ELR (cell line): ENCODE measurements around the gene ZNF471.

Experiments used
- DNase-seq: peaks from one replicate; pipeline ENCODE4 v3.0.0-alpha.2; 2015; ENCODE audit warnings: low read depth

The ZNF471 gene

GRCh38 chr19:56507446-56508289, at the start of gene ZNF471:
ZNF471 (plus strand) TSS chr19:56507855; CDS start chr19:56511572, 3,717 bp downstream.
- peak; percentile 98 for DNase-seq

- no peak for DNase-seq
These were observed 33.3 kb upstream of the ZNF471 start for GRCh38 chr19:56474308-56474707.

DNA sequence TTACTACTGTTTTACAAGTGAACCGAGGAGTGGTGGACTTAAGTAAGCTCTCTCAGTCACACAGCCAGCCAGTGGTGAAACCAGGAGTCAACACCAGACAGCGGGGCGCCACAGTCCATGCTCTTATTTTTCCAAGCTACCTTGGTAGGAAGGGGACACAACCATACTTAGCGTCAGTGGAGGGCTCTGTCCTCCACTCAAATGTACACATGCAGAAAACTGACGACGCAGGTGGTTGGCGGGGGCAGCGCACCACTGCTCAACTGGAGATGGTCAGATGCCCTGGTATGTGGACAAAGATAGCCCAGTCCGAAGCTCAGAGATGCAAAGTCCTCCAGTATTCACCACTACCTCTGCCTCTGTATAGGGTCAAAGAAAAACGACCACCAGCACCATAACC, 31.6 kb upstream of the ZNF471 start:
- no peak for DNase-seq

- peak; percentile 56 for DNase-seq
These were observed 30.8 kb upstream of the ZNF471 start, which contains the start of gene ZNF667 for GRCh38 chr19:56476651-56477428. ZNF667 (minus strand) TSS chr19:56477345; CDS start chr19:56462370, 14,975 bp downstream.

- peak; percentile 90 for DNase-seq
These were observed 30.0 kb upstream of the ZNF471 start for GRCh38 chr19:56477429-56478338.

GRCh38 chr19:56491399-56491798, 16.3 kb upstream of the ZNF471 start:
- DNase-seq, result no peak

DNA sequence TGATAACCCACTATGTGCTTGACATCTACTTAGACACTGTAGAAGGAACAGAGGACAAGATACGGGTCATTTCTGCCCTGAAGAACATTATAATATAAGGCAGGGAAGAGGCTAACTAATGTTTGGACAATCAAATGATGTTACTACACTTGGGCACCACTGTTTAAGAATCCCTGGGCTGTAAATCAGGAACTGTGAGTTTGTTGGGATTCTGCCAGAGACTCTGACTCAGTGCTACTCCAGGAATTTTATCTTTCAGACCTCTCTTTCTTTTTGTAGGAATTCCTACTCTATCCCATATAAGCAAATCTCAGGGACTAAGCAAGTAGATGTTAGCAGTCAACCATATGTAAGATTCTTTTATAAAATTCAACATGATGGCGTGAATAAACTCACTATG, 3.1 kb upstream of the ZNF471 start:
- DNase-seq, result peak; percentile 36

DNA sequence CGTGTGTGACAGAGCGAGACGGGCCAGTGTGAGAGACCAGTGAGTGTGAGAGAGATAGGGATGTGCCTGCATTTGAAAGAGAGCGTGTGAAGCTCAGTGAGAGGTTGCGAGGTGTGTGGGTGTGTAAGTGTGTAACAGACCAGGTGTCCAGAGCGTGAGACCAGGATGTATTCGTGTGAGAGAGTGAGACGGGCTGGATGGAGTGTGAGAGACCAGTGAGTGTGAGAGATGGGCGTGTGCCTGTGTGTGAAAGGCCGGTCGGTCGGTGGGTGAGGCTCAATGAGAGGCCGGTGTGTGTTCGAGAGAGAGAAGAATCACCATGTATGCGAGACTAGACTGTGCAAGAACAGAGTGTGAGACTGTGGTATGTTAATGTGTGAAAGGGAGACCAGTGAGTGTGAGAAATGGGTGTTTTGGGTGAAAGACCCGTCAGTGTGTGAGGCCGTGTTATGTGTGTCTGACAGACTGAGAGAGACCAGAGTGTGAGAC, 679 bp downstream of the ZNF471 start:
- no peak for DNase-seq

DNA sequence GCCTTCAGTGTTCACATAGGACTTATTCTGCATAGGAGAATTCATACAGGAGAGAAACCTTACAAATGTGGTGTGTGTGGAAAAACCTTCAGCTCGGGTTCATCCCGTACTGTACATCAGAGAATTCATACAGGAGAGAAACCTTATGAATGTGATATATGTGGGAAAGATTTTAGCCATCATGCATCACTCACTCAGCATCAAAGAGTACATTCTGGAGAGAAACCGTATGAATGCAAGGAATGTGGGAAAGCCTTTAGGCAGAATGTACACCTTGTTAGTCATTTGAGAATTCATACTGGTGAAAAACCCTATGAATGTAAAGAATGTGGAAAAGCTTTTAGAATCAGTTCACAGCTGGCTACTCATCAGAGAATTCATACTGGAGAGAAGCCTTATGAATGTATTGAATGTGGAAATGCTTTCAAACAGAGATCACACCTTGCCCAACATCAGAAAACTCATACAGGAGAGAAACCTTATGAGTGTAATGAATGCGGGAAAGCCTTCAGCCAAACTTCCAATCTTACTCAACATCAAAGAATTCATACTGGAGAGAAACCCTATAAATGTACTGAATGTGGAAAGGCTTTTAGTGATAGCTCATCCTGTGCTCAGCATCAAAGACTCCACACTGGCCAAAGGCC, 17.7 kb downstream of the ZNF471 start:
- DNase-seq, result no peak

DNA sequence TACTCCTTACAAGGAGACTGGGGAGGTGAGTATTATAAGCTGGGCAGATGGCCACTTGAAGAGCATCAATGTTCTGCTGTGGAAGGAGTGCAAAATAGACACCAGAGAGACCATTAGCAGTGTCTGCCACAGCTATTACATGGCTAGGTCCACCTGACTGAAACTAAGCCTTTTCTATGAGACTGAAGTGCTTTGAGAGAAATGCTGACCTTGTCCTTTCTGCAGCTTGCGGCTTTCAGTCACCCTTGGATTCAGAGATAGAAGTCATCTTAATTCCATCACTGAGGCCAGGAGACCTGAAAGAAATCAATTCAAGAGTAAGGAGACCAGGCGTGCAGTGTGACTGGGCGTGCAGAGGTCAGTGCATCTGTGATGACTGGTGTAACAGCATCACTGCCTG, 29.8 kb downstream of the ZNF471 start:
- DNase-seq, result no peak

DNA sequence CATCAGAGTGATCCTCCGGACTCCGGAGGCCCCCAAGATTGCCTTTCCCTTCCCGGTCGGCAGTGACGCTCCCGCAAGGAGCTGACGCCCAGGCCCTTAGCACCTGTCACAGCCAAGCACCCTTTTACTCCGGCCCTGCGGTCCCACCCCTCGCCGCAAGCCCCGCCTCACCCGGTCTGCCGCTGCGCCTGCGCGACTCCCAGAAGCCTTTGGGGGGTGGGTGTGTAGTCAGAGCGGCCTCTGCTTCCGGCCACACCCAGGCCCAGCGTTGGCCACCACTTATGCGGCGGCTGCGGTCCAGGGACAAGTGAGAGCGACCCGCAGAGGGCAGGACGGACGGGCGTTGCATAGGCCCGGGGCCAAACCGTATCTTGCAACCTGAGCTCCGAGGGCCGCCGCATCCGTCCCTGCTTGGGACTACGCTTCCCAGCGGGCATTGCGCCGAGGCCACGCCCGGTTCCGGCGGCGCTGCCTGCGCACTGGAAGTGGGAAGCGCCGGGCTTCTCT, 30.7 kb downstream of the ZNF471 start:
- DNase-seq, result peak; percentile 89

- no peak for DNase-seq
These were observed 31.2 kb downstream of the ZNF471 start, which contains the start of gene ZFP28 for GRCh38 chr19:56538761-56539263. ZFP28 (plus strand) TSS chr19:56538948; CDS start chr19:56539019, 71 bp downstream.

DNA sequence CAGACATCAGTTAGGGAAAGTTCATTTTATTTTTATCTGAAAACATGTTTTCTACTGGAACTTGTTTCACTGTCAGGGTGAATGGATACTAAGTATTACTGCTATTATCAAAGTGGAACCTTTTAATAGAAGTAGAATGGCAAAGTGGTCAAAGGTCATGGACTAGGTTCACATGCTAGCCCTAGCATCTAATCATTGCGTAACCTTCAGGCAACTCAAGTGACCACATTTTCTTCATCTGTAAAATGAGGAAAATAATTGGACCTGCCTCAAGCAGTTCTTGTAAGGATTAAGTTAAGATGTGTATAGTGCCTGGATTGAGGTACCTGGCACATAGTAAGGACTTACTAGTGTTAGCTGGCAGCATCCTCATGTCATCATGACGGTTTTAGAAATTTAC, 36.1 kb downstream of the ZNF471 start:
- no peak for DNase-seq

DNA sequence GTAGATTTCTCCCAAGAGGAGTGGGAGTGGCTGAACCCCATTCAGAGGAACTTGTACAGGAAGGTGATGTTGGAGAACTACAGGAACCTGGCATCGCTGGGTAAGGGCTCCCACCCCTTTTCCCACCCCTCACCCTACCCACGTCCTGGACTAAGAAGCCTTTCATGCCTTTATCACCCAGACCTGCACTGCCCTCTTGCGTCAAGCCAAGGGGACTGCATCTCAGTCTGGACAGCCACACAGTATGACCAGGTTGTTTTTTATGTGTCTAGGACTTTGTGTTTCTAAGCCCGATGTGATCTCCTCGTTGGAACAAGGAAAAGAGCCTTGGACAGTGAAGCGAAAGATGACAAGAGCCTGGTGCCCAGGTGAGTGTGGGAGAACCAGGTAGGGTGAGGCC, 39.9 kb downstream of the ZNF471 start:
- DNase-seq, result no peak

DNA sequence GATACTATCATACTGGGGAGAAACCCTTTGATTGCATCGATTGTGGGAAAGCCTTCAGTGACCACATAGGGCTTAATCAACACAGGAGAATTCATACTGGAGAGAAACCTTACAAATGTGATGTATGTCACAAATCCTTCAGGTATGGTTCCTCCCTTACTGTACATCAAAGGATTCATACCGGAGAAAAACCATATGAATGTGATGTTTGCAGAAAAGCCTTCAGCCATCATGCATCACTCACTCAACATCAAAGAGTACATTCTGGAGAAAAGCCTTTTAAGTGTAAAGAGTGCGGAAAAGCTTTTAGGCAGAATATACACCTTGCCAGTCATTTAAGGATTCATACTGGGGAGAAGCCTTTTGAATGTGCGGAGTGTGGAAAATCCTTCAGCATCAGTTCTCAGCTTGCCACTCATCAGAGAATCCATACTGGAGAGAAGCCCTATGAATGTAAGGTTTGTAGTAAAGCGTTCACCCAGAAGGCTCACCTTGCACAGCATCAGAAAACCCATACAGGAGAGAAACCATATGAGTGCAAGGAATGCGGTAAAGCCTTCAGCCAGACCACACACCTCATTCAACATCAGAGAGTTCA, 46.7 kb downstream of the ZNF471 start:
- DNase-seq, result no peak

GRCh38 chr19:56562766-56563165, 55.1 kb downstream of the ZNF471 start:
- DNase-seq, result no peak

DNA sequence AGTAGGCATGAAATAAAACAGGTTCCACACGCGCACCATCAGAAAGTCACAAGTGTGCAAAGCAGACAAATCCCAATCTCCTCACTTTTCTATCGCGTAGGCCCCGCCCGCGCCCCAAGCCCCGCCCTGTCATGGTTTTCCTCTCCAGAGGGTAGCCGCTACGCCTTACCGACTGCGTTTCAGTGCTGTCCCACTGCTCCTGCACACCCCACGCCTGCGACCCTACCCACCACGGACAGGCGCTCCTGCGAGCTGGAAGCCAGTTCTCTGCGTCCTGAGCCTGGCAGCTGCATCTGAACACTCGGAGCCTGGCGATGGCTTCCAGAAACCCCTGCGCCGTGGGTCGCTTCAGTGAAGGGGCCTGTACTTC, 59.2 kb downstream of the ZNF471 start:
- DNase-seq, result peak; percentile 45

GRCh38 chr19:56567274-56568120, 59.8 kb downstream of the ZNF471 start, which contains the start of gene ZNF470:
ZNF470 (plus strand) TSS chr19:56567468; CDS start chr19:56570312, 2,844 bp downstream.
- DNase-seq, result peak; percentile 94

- no peak for DNase-seq
These were observed 64.9 kb downstream of the ZNF471 start for GRCh38 chr19:56572589-56572988.
